ENCODE measurements around the gene CENPX. TPM values are rescaled to one million over a fixed set of nuclear protein-coding genes. Genes with fewer than 3 reads are reported as not detected.

The CENPX gene
- total RNA-seq, result 33.2 and 170 TPM in 2 replicates

GRCh38 chr17:82022310-82022980 lies at the start of gene CENPX:
CENPX (minus strand) TSS chr17:82022878; CDS start chr17:82022861, 17 bp downstream.

DNA sequence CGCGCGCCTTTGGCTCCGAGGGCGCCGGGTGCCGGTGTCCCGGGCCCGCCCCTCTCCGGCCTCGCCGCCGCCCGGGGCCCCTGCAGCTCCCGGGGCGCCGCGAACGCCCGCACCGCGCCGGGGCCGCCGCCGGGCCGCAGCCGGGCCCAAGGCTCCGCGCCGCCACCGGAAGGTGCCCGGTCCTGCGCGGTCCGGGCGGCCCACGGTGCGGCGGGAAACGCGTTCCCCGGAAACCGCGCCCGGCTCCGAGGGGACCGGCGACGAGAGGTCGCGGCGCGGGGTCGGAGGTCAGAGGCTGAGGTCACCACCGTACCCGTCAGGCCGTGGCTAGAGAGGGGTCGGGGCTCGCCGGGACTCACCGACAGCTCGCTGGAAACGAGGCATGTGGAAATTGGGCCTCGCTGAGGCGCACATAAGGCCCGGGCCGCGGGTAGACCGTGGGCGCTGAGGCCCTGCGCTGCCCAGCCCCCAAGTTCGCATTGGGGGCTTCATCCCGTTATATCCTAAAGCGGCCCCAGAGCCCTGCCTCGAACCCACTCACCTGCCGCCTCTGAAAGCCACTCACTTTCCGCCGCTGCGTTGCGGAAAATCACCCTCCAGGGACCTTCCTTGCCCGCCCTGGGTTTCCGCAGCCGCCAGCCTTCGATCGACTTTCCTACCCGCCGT lies 43.1 kb upstream of the CENPX start, which contains the start of gene DUS1L:
DUS1L (minus strand) TSS at position 167 of the 666 bp plus-strand sequence. CDS start 745 bp downstream, outside the sequence.

DNA sequence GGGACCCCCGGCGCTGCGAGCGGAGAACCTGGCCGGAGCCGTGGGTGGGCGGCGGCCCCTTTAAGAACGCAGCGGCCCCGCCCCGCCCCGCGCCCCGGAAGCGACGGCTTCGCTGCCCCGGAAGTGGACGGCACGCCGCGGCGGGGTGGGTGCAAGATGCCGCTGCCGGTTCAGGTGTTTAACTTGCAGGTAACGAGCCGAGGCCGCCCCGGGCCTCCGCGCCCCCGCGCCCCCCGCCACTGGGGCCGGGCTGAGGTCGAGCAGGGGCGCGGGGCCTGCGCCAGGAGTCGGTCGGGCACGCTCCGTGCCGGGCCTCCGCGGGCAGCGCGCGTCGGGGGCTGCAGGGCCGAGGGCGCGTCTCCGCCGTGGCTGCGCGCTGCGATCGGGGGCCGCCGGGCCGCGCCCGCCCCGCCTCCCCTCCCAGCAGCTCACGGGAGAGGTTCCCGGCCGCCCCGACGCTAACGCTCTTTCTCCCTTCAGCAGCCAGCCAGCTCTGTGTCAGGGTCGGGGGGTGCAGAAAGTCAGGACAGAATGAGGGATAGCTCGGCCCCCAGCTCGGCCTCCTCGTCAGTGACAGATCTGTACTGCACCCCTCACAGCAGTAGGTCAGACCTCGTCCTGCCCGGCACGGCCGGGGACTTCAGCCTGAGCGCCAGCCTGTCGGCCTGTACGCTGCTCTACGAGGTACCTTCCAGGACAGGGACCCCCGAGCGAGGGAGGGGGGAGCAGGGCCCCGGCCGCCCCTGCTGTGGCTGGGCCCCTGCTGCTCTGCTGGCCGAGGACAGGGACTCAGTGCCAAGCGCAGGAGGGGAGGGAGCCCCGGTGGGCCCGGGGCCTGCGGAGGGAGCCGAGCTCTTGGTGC lies 29.3 kb upstream of the CENPX start, which contains the start of the genes GPS1 and RFNG:
GPS1 (plus strand) TSS at position 123 of the 862 bp plus-strand sequence; CDS start at position 157, 34 bp downstream.
RFNG (minus strand) TSS at position 36 of the 862 bp plus-strand sequence. CDS start 45 bp downstream, outside the sequence.

GRCh38 chr17:82037092-82037888 lies 14.6 kb upstream of the CENPX start, which contains the start of gene DCXR:
DCXR (minus strand) TSS chr17:82037697; CDS start chr17:82037682, 15 bp downstream.

DNA sequence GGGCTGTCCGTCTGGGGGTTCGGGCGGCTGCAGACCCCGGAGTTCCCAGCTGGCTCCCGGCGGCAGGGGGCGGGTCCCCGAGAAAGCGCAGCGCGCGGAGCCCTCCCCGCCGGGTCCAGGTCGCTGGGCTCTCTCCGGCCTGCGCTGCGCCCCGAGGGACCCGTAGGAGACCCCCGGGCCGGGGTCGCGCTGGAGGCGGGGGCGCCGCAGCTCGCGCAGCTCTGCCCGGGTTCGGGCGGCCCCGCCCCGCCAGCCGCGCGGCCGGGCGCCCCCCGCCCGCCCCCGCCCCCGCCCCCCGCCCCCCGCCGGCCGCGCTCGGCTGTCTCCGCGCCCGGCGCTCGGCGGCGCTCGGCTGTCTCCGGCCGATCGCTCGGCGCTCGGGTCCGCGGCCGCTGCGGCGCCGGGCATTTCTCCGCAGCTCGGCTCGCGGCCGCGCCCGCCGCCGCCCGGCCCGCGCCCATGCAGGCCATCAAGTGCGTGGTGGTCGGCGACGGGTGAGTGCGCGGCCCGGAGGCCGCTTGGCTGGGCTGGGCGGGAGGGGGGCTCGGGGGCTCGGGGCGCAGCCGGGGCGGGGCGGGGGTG lies 8.7 kb upstream of the CENPX start, which contains the start of gene RAC3:
RAC3 (plus strand) TSS at position 376 of the 582 bp plus-strand sequence; CDS start at position 460, 84 bp downstream.

DNA sequence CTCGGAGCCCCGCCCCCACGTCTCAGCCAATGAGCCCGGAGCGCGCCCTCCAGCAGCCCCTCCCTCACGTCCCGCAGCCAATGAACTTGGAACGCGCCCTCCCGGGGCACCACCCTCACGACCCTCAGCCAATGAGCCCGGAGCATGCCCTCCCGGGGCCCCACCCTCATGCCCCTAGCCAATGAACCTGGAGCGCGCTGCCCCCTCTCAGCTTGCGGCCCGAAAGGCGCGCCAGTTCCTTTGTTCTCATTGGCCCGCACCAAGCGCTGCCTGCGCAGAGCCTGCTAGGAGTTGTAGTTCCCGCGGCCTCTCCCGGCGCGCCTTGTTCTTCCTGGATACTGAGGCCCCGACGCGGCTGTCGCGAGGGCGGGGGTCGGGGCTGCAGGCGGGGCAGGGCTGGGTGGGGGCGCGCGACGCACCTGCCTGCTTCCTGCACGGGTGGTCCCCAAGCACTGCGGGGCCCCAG lies 336 bp upstream of the CENPX start, which contains the start of gene LRRC45:
LRRC45 (plus strand) TSS at position 325 of the 466 bp plus-strand sequence. CDS start 339 bp downstream, outside the sequence.

GRCh38 chr17:81977211-81977808 lies 45.4 kb downstream of the CENPX start, which contains the start of gene ASPSCR1:
ASPSCR1 (plus strand) TSS chr17:81977629; CDS start chr17:81977647, 18 bp downstream.

Other genes with a start within 250 kb of the CENPX start
- gene GCGR, start 218.7 kb downstream of the CENPX start, total RNA-seq, result 0.63 TPM in 1 of 2 replicates, not detected in the other
- gene MCRIP1, start 189.6 kb downstream of the CENPX start, total RNA-seq, result 125 and 143 TPM in 2 replicates
- gene PPP1R27, start 187.8 kb downstream of the CENPX start, total RNA-seq, result not detected in 2 replicates
- 811 and 1,110 TPM in 2 replicates for gene P4HB, start 162.3 kb downstream of the CENPX start, total RNA-seq
- 386 and 596 TPM in 2 replicates for gene ARHGDIA, start 151.5 kb downstream of the CENPX start, total RNA-seq
- gene ALYREF, start 131.3 kb downstream of the CENPX start, total RNA-seq, result 102 and 252 TPM in 2 replicates
- gene ANAPC11, start 131.2 kb downstream of the CENPX start, total RNA-seq, result 147 and 222 TPM in 2 replicates
- gene NPB, start 120.6 kb downstream of the CENPX start, total RNA-seq, result 3.6 and 5.2 TPM in 2 replicates
- 40.7 and 71.9 TPM in 2 replicates for gene PCYT2, start 111.5 kb downstream of the CENPX start, total RNA-seq
- 15.2 and 18.5 TPM in 2 replicates for gene SIRT7, start 104.7 kb downstream of the CENPX start, total RNA-seq
- gene MAFG, start 95.1 kb downstream of the CENPX start, total RNA-seq, result 14.3 and 18.4 TPM in 2 replicates
- gene PYCR1, start 85.6 kb downstream of the CENPX start, total RNA-seq, result 104 and 162 TPM in 2 replicates
- gene MYADML2, start 75.6 kb downstream of the CENPX start, total RNA-seq, result not detected in 2 replicates
- 0.38 TPM in 1 of 2 replicates, not detected in the other for gene NOTUM, start 61.7 kb downstream of the CENPX start, total RNA-seq
- 25.1 and 30.4 TPM in 2 replicates for gene ASPSCR1, start 45.2 kb downstream of the CENPX start, total RNA-seq
- 17.0 and 33.1 TPM in 2 replicates for gene LRRC45, start 427 bp upstream of the CENPX start, total RNA-seq
- 66.7 and 82.3 TPM in 2 replicates for gene RAC3, start 8.8 kb upstream of the CENPX start, total RNA-seq
- gene DCXR, start 14.8 kb upstream of the CENPX start, total RNA-seq, result 105 and 113 TPM in 2 replicates
- gene RFNG, start 28.9 kb upstream of the CENPX start, total RNA-seq, result 61.9 and 89.5 TPM in 2 replicates
- 149 and 212 TPM in 2 replicates for gene GPS1, start 29.0 kb upstream of the CENPX start, total RNA-seq
- 74.9 and 101 TPM in 2 replicates for gene DUS1L, start 42.9 kb upstream of the CENPX start, total RNA-seq
- 229 and 345 TPM in 2 replicates for gene FASN, start 75.4 kb upstream of the CENPX start, total RNA-seq
- 8.3 and 19.5 TPM in 2 replicates for gene CCDC57, start 190.0 kb upstream of the CENPX start, total RNA-seq
- gene SLC16A3, start 206.2 kb upstream of the CENPX start, total RNA-seq, result 154 and 199 TPM in 2 replicates

Measured in mesangial cell (primary cell).